HG03025 (cell line): ENCODE measurements around the gene RHBDF2.
A peak's percentile ranks its signal among the peaks of the same experiment; 100 is the strongest.

Experiments
- ATAC-seq: cut with Tn5 transposase; IDR thresholded peaks from one replicate; pipeline ENCODE4 v1.9.1; 2021; ENCODE audit warnings: mild to moderate bottlenecking, moderate library complexity; ENCODE audit not compliant: unreplicated experiment, low FRiP score

Gene RHBDF2

DNA sequence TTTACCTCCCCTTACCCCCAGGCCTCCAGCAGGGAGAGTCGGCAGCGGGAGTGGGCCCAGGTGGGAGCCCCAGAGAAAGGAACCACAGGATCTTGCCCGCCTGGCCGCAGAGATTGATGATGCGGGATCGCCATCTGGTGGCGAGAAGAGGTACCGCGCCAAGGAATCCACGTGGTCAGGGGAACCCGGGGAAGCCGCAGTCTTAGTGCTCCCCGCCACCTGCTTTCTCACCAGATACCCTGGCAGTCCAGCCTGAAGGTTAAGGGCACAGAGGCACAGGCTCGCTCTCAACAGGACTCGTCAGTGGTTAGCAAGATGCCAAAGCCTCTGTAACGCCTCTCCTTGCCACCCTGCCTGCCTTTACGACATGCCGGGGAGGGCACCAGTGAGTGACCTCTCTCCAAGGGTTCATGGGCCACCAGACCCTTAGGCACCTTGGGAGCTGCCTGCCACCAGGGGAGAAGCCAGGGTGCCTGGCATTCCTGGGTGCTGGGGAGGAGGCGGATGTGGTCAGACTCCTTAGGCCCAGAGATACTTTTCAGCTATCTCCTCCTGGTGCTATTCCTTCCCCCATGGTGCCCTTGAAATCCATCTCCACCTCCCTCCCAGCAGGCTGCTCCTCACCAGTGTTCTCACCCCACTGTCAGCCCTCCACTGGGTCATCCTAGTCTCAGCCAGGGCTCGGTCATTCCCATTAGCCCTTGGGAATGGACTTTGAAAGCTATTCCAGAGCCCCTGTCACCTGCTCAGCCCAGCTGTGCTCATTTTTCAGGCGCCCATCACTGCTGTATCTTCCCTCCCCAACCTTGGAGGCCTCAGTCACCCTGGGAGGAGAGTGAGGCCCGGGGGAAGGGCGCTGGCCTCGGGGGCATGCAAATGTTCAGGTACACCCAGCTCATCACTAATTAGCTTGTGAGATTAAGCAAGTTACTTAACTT lies 5.5 kb upstream of the RHBDF2 start:
- ATAC-seq: no peak

DNA sequence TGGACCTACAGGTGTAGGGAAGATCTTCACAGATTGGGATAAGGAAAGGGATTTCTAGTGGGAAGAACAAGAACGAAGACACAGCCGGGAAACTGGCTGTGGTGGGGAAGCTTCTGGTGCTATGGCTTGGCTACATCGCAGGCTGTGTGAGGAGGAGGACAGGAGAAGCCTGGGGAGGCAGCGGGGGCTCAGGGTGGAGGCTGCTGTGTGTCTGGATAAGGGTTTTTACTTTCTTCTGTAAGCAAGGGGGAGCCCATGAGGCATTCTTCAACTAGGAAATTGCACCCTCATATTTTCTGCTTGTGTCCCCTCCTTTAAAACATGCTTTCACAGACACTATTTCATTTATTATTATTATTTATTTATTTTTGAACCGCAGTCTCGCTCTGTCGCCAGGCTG lies 2.9 kb upstream of the RHBDF2 start:
- no peak for ATAC-seq

- no peak for ATAC-seq
These were observed 1.4 kb upstream of the RHBDF2 start for GRCh38 chr17:76502341-76503211.

DNA sequence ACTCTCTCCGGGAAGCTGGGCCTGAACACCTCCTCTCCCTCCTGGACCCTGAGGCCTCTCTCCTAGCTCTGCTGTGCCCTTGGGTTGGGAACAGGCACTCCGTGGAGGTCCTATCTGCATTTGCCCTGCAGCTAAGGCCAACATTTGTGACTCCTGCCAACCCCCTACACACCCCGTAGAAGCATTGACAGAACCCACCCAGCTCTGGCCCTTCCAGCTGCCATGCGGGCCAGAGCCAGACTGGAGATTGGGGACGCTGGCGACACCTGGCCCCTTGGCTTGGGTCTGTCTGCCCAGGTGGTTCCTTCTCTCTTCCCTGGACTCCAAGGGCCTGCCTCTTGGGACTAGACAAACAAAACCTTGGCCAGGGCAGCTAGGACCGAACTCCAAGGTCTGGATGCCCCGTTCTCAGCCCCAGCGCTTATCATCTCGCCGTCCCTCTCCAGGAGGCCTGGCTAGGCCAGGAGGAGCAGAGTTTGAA lies 644 bp upstream of the RHBDF2 start:
- no peak for ATAC-seq

- ATAC-seq: peak; percentile 17
These were observed 541 bp downstream of the RHBDF2 start for GRCh38 chr17:76500747-76501017.

DNA sequence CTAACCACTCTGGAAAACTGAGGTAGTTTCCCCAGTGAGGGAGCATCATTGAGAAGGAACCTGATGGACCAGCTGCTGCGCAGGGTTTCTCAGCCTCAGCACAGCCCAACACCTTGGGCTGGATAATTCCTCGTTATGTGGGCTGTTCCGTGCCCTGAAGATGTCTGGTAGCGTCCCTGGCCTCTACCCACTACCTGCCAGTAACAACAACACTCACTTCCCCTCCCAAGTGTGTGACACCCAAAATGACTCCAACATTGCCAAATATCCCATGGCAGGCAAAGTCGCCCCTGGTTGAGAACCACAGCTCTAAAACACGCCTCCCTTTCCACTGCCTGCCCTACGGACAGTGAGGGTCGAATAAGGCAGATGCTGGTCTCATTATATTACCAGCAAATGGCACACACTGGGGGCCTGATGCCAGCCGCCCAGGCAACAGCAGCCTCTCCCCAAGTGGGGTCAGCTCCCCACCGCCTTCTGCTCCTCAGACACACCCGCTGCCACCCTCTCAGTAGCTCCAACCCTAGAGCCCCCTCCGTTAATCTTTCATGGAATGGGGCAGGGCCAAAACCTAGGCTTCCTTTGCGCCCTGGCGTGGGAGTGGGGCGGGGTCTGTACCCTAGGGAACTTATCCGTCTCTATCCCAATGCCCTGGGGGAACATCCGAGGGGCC lies 1.0 kb downstream of the RHBDF2 start:
- peak; percentile 9 for ATAC-seq

- no peak for ATAC-seq
These were observed 2.0 kb downstream of the RHBDF2 start for GRCh38 chr17:76499267-76499667.

DNA sequence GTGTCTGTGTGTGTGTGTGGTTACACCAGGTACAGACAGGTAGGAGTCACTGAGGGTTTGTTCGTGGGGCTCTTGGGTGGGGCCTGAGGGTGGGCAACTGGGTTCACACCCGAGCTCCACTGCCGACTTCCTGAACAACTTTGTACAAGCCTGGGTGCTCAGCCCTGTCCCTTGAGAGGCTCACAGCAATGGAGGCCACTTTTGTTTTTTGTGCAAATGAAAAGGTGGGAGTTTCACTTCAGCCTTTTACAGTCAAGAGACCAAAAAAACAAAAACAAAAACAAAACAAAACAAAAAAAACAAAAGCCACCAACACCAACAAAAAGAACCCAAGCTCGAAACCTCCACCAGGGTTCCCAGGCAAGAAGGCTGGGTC lies 2.4 kb downstream of the RHBDF2 start:
- ATAC-seq: no peak

- no peak for ATAC-seq
These were observed 3.0 kb downstream of the RHBDF2 start for GRCh38 chr17:76497979-76498875.

DNA sequence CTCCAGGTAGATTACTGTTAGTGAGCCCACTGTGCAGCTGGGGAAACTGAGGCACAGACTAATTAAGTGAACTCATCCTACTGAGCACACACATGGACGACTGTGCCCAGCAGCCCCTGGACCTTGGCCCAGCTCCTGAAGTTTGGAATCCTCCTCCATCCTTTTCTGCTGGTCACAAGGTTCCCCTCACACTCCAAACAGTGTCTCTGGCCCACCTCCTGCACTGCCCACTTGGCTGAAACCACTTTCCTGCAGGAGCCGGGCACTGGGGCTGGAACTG lies 3.6 kb downstream of the RHBDF2 start:
- ATAC-seq: no peak

- no peak for ATAC-seq
These were observed 4.8 kb downstream of the RHBDF2 start for GRCh38 chr17:76496464-76496863.

- ATAC-seq: no peak
These were observed 5.4 kb downstream of the RHBDF2 start for GRCh38 chr17:76495663-76496400.

DNA sequence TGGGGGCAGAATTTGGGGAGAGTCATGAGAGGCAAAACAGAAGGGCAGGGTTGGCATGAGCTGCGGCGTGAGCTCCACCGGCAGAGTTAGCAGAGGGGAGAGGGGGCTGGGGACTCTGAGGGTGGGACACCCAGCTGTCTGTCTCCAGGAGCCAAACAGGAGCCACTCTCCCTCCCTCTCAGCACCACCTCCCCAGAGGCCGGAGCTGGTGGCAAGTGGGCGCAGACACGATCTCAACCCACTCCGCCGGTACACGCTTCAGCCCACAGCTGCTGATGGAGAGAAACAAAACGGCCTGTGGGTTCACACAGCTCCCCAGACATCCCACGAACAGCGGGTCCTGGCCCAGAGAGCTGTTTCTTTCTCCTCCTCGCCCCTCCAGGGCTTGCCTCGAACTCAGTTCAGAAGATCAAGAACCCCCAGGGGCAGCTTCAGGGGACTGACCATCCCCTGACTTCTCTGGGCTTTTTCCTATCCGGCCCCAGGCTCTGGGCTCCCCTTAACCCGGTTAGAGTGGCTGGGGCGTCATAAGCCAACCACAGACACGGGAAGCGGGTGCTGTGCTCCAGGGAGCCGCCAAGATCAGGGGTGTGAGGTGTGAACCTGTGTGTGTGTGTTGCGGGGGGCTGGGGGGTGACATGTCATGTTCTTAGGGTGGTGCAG lies 7.6 kb downstream of the RHBDF2 start:
- ATAC-seq: no peak

DNA sequence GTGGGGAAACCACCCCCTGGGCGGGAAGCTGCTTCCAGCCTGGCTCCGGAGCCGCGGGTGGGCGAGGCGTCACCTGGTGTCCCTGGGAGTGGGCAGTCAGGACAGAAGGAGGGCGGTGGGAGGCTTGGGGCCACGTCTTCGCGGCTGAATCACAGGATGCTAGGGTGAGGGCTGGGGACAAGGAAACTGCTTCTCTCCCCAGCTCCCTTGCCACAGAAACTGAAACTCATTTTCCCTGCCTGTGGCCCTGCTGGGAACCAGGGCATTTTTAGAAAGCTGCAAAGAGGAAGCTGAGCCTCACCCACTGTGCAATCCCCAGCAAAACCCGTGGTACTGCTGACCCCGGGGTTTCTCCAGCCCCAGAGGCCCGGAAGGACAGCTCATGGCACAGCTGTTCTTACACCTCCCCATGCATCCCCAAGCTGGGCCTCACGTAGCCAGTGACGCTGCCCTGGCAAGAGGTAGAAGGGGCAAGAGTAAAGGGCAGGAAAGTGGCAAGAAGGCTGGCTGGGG lies 8.2 kb downstream of the RHBDF2 start:
- peak; percentile 11 for ATAC-seq

- peak; percentile 42 for ATAC-seq
These were observed 8.9 kb downstream of the RHBDF2 start for GRCh38 chr17:76492123-76492988.

- no peak for ATAC-seq
These were observed 9.7 kb downstream of the RHBDF2 start for GRCh38 chr17:76491271-76492122.

DNA sequence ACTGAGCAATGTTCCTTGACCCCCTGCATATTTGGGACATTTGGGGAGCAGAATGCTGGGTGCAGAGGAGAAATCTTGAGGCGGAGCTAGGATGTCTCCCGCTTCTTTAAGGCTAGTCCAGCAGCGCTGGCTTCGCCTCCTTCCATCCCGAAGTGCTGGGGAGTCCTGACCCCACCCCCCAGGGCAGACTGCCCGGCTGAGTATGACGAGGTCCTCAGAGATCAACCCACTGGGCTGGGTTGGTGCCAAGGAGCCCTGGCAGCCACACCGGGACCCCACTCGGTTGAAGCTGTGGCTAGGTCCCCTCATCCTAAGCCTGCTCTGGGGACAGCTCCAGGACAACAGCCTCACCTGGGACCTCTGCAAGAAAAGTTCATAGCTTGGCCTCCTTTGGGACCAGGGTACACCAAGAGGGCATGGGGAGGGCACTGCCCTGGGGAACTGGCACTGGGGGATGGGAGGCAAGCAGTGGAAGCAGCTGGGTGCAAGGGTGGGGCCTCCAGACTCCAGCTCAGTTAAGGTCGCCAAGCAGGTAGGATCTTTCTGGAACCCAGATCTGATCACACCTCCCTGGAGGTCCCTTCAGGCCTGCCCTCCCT lies 11.0 kb downstream of the RHBDF2 start:
- no peak for ATAC-seq
